Psoas muscle (tissue), 8 donors: ENCODE results near the gene FXYD2. TPM values are rescaled to one million over a fixed set of nuclear protein-coding genes. Genes with fewer than 3 reads are reported as not detected.

Experiments
- ATAC-seq, 4 donors: fragments of 200-7000 bp; cut with Tn5 transposase; one replicate each; pipeline ENCODE4 v1.9.1; 2020; ENCODE audit warnings: moderate library complexity in 3 of 4, mild to moderate bottlenecking in 2 of 4
- DNase-seq, 2 donors: peaks; one replicate each; pipeline ENCODE4 v3.0.0-alpha.2; 2020
- H3K27ac ChIP-seq: fragments of 200-600 bp; one replicate; pipeline ENCODE4 v1.8.0; 2022
- H3K27me3 ChIP-seq, 3 donors: fragments of 200-600 bp in 1 of 3; one replicate each; pipeline versions ENCODE4 v1.6.1 to v1.8.0; 2013 to 2022; ENCODE audit warnings: low read length in 2 of 3, mild to moderate bottlenecking in 2 of 3, moderate library complexity in 1 of 3; ENCODE audit not compliant: insufficient read depth in 3 of 3
- H3K36me3 ChIP-seq, 2 donors: fragments of 200-600 bp in 1 of 2; one replicate each; pipeline versions ENCODE4 v1.6.1 to v1.8.0; 2013 to 2022; ENCODE audit warnings: low read depth in 1 of 2, mild to moderate bottlenecking in 1 of 2, moderate library complexity in 1 of 2; ENCODE audit not compliant: insufficient read depth in 1 of 2
- H3K4me1 ChIP-seq: fragments of 200-600 bp; one replicate; pipeline ENCODE4 v1.8.0; 2022
- H3K4me3 ChIP-seq: fragments of 200-600 bp; one replicate; pipeline ENCODE4 v1.8.0; 2022; ENCODE audit warnings: mild to moderate bottlenecking
- H3K9me3 ChIP-seq: fragments of 200-600 bp; one replicate; pipeline ENCODE4 v1.8.0; 2022
- WGBS, 3 donors: extraction: QIAGEN DNeasy Blood & Tissue Kit; methylation state at CpG; one replicate each; pipeline versions ENCODE4 v1.1.6 to v1.1.7; 2013; 5-methylcytosine and 5-hydroxymethylcytosine counted together
- intact Hi-C, 2 donors: fragments of 100-400 bp; cut with DNase I; formaldehyde crosslinking; loops; one replicate each; pipeline versions ENCODE4 v1.11.0 to v1.14.2; 2022
- long read RNA-seq, 2 donors: library from polyadenylated mRNA; unstranded; transcript quantifications; one replicate each; pipeline ENCODE4 v2.0.0, GENCODE V29; 2021
- polyA plus RNA-seq, 3 donors: library from polyadenylated mRNA; stranded (reverse); fragments of 200-250 nt; gene quantifications; one replicate each; pipeline ENCODE4 v1.2.3, GENCODE V29; 2013
- total RNA-seq, 4 donors: library from RNA; stranded (reverse); fragmentation: NEBNext Ultra II Directional in 2 of 4; extraction: Animal tissue kit (Norgen Biotek cat#: 25700) in 2 of 4; gene quantifications; one replicate each; pipeline versions ENCODE4 v1.2.1 to v1.2.4, GENCODE V29; 2021 to 2023
- TF ChIP-seq, protein P1 (sequence below): fragments of 200-600 bp; IDR thresholded peaks from one replicate; pipeline ENCODE4 v1.8.0; 2022; ENCODE audit warnings: antibody characterized with exemption
- donor health status: healthy with polysubstance abuse.
- donor health status: DM: no; HTN: no; CAD: no; lungs with moderate emphysema.
- donor health status: Bipolar disorder and iron deficiency.
- donor health status: healthy.
- donor health status: DM: yes; HTN: yes; CAD: no.
- donor health status: DM: no; HTN: no; CAD: no.
- donor health status: DM: no; HTN: no; CAD: no.
- donor health status: DM: yes; HTN: yes; CAD: no.

FXYD2 gene
- under 1 TPM in 2 of 4 donors, not detected in 2; 0.42 to 0.69 TPM for total RNA-seq
- under 1 TPM; 0.17 to 0.49 (median 0.24) TPM for polyA plus RNA-seq
- long read RNA-seq, donor 1, result 0 reads
- long read RNA-seq, donor 2, result 0 reads

DNA sequence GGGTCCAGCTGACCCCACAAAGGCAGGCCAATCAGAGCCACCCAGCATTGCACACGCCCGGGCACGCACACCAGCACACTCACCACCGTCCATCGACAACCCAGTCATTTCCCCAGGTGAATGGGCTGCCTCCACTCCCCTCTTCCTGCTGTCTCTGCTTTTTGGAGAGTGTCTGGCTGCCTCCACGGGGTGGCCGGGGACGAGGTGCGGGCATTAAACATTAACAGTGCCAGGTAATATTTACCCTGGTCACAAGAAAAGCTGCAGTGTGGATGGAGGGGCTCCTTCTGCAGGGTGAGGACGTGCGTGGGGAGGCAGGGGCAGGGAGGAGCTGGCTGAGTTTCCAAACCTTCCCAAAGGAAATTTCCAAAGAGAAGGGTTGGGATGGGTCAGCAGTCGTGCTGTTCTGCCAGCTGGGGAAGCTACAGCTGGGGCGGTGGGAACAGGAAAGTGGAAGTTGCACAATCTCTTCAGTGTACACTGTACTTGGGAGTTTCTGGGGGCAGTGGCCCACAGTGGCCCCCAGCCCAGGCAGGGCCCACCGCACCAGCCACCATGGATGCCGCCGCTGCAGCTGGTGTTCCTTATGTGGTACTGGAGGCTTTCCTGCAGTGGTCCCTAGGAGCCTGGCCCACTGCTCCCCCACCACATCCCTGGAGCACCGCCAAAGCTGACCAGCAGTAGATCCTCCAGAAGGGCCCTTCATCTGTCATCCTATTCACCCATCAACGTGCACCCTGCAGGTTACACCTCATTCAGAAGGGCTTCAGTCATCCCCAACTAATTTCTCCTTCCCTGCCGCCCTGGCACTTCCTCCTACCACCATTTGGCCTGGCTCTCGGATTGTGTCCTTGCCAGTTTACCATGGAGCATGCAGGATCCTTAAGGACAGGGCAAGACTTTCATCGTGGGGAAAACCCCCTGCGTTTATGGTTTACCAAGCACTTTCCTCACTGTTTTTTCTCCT is at the start of gene FXYD2:
FXYD2 (minus strand) TSS at position 174 of the 967 bp plus-strand sequence; CDS start at position 108, 66 bp downstream.
- TF ChIP-seq, protein P1, sequence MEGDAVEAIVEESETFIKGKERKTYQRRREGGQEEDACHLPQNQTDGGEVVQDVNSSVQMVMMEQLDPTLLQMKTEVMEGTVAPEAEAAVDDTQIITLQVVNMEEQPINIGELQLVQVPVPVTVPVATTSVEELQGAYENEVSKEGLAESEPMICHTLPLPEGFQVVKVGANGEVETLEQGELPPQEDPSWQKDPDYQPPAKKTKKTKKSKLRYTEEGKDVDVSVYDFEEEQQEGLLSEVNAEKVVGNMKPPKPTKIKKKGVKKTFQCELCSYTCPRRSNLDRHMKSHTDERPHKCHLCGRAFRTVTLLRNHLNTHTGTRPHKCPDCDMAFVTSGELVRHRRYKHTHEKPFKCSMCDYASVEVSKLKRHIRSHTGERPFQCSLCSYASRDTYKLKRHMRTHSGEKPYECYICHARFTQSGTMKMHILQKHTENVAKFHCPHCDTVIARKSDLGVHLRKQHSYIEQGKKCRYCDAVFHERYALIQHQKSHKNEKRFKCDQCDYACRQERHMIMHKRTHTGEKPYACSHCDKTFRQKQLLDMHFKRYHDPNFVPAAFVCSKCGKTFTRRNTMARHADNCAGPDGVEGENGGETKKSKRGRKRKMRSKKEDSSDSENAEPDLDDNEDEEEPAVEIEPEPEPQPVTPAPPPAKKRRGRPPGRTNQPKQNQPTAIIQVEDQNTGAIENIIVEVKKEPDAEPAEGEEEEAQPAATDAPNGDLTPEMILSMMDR, result no peak

DNA sequence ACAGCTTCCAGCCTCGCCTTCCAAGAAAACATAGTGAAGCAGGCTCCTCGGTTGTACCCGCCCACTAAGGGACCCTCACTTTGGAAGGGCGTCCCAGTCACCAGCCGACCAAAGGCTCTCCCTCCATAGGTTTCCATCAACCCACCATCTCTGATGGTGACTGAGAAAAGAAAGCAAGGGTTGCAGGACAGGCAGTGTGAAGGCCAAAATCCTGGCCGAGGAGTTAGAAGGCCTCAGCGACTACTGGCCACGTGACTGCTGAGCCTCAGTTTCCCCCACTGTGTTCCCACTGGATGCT is 49.2 kb upstream of the FXYD2 start:
- peak overlapping the region; percentile 30 for H3K27ac ChIP-seq
- H3K4me3 ChIP-seq, result no peak overlapping the region
- WGBS, 3 donors, result 76 to 80% (median 79%) methylated on average over 8 of the region's 8 CpGs
- TF ChIP-seq, protein P1, result no peak
- no peaks in the 10 kb centered on the region for H3K9me3 ChIP-seq
- H3K4me1 ChIP-seq, result no peaks in the 10 kb centered on the region
- DNase-seq (no peak), ATAC-seq (no peak)
- H3K27me3 ChIP-seq, result peaks cover 0 to 73% (median 23%) of the 10 kb centered on the region in 3 donors
- intact Hi-C loops, result no loop called here
- no peaks in the 10 kb centered on the region for H3K36me3 ChIP-seq

More for the DNA sequence above, at the start of gene FXYD2:
- 53 to 58% (median 57%) methylated on average over 22 of the region's 22 CpGs for WGBS, 3 donors
- Histone ChIP-seq H3K36me3 (no peaks in the 10 kb centered on the region), H3K27me3 (no peaks in the 10 kb centered on the region), H3K4me1 (peaks cover 12% of the 10 kb centered on the region), H3K27ac (peak within 1 kb of the TSS; percentile 55), H3K9me3 (no peaks in the 10 kb centered on the region), H3K4me3 (no peak within 1 kb of the TSS)
- ATAC-seq (peak in 3 of 4 donors; percentile 38 to 63 (median 47)), DNase-seq (peak; percentile 61 to 74)
- intact Hi-C loops, result no loop called here

DNA sequence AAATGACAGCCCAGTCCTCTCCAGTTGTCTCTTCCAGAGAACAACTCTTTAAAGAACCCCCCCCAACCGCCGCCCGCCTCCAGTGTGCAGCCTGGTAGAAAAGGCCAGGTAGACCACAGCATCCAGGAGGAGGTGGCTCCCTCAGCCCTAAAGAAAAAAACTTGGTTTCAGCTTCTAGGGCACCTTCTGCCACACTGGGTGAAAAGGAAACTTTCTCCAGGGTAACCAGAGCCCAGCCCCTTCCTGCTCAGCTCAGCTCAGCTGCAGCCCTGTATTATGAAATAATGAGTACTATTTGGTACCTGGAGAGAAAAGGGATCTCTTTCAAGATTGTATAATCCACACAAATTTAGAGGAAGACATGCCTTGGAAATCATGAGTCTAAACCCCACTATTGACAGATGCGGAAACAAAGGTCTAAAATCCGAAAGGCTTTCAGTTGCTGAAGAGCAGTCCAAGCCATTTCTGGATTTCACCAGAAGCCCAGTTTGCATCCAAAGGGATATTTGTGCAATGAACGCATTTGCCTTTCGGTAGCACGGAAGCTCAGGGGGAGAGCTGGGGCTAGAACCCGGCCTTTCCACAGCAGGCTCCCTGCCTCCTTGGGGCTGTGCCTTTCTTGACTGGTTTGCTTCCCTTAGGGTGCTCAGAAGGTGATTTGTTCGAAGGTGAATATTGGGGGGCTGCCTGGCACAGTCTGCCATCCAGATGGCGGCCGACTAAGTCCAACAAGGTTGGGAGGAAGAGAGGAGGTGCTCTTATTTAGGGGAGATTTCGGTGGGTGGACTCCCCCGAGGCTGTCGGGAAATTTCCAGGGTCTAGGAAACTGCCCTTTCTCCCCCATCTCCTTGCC is 48.7 kb upstream of the FXYD2 start:
- Histone ChIP-seq H3K4me1 (no peaks in the 10 kb centered on the region), H3K9me3 (no peaks in the 10 kb centered on the region), H3K27ac (no peak overlapping the region), H3K36me3 (no peaks in the 10 kb centered on the region), H3K4me3 (no peak overlapping the region), H3K27me3 (peaks cover 0 to 70% (median 21%) of the 10 kb centered on the region in 3 donors)
- DNase-seq (no peak), ATAC-seq (no peak)
- TF ChIP-seq, protein P1, result no peak
- 70 to 82% (median 74%) methylated on average over 15 of the region's 15 CpGs for WGBS, 3 donors
- intact Hi-C loops, result no loop called here

DNA sequence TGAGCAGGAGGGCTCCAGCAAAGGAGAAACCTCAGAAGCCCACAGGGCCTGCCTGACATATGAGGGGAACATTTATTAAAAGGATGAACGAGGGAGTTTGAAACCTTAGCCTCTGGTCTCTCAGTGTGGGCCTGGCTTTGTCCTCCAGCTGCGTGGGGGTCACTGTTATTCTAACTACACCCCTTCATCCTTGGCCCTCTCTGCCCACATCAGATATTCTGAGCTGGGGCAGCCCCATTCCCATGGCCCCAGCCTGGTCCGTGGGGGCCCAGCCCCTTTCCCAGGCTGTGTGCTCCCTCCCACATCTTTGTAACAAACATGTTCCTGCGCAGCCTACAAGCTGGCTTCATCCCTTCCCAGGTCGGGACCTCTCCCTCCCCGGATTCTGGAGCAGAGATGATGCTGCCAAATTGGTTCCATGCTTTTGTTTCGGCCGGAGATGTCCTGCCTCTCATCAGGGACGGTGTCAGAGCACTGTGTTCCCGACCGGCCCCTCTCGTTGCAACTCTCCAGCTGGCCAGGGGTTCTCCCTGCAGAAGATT is 47.9 kb upstream of the FXYD2 start:
- WGBS, 3 donors, result 16 to 43% (median 29%) methylated on average over 12 of the region's 12 CpGs
- ATAC-seq (peak in 1 of 4 donors; percentile 16), DNase-seq (no peak)
- no peaks in the 10 kb centered on the region for H3K4me1 ChIP-seq
- no peaks in the 10 kb centered on the region for H3K9me3 ChIP-seq
- H3K27me3 ChIP-seq, result peaks cover 0 to 63% (median 24%) of the 10 kb centered on the region in 3 donors
- no peak overlapping the region for H3K4me3 ChIP-seq
- TF ChIP-seq, protein P1, result no peak
- no peak overlapping the region for H3K27ac ChIP-seq
- intact Hi-C loops, result no loop called here
- H3K36me3 ChIP-seq, result no peaks in the 10 kb centered on the region
